Loucy (cell line): ENCODE results near the gene RIN3.

Source experiments
- EZH2phosphoT487 ChIP-seq: fragments of 200-600 bp; IDR thresholded peaks from 2 replicates; pipeline ENCODE4 v1.6.1; 2018; ENCODE audit warnings: antibody characterized with exemption, mild to moderate bottlenecking, moderate library complexity, borderline replicate concordance
- TF ChIP-seq, protein P1 (sequence below): fragments of 200-600 bp; sonication (generic); conservative IDR thresholded peaks from 2 replicates; pipeline ENCODE4 v1.5.1; 2014; ENCODE audit warnings: mild to moderate bottlenecking, antibody characterized with exemption, low read length

- TF ChIP-seq, protein P1, sequence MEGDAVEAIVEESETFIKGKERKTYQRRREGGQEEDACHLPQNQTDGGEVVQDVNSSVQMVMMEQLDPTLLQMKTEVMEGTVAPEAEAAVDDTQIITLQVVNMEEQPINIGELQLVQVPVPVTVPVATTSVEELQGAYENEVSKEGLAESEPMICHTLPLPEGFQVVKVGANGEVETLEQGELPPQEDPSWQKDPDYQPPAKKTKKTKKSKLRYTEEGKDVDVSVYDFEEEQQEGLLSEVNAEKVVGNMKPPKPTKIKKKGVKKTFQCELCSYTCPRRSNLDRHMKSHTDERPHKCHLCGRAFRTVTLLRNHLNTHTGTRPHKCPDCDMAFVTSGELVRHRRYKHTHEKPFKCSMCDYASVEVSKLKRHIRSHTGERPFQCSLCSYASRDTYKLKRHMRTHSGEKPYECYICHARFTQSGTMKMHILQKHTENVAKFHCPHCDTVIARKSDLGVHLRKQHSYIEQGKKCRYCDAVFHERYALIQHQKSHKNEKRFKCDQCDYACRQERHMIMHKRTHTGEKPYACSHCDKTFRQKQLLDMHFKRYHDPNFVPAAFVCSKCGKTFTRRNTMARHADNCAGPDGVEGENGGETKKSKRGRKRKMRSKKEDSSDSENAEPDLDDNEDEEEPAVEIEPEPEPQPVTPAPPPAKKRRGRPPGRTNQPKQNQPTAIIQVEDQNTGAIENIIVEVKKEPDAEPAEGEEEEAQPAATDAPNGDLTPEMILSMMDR: no peak
- TF ChIP-seq EZH2phosphoT487: no peak
Measured at GRCh38 chr14:92726933-92727262, 213.3 kb downstream of the RIN3 start.
